HG03039 (cell line): ENCODE results near the gene MRTFB.

Experiments used
- ATAC-seq: cut with Tn5 transposase; IDR thresholded peaks from one replicate; pipeline ENCODE4 v1.9.1; 2021; ENCODE audit warnings: mild to moderate bottlenecking, moderate library complexity; ENCODE audit not compliant: unreplicated experiment

The MRTFB gene

DNA sequence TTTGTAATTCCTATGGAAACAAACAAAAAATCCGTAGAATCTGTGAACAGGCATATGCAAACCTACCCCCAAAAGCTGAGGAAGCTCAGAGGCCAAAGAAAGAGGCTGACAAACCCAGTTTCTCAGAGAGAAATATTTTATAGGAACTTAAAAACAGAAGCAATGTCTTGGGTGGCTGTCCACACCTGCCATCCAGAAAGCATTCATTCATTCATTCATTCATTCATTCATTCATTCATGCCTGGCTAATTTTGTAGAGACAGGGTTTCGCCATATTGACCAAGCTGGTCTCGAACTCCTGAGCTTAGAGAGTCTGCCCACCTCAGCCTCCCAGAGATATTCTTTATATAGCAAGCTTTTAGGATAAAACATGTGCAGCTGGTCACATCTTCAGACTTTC lies 154.3 kb downstream of the MRTFB start:
- no peak for ATAC-seq

DNA sequence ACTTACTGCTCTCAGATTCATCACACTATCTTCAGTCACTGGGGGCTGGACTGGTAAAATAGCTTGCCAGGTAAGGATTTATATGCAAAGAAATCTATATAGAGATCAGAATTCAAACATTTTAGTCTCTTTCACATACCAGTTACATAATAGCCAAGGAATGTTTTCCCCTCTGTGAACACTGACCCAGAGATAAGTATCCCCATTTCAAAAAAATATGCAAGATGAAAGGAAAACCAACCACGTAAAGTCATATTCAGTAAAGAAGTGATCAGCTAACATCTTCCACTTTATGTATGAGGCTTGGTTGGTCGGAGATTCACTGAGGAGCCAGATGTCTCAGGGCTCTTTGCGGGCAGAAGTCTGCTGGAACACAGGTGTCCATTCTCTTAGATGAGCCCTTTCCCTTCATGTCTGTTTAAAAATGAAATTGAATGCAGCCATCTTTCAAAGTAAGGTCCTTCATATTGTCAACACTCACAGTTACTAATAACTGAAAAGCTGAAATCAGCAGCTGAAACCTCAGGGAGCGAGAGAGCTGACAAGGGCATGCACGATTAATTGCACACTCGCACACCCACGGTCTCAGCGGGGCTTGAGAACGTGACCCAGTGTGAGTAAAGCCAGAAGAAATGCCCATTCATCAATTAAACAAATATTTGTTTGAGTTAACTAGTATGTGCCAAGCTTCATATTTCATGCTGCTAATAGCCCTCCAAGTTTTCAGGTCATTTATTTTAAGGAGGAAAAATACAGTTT lies 161.2 kb downstream of the MRTFB start:
- ATAC-seq = no peak

DNA sequence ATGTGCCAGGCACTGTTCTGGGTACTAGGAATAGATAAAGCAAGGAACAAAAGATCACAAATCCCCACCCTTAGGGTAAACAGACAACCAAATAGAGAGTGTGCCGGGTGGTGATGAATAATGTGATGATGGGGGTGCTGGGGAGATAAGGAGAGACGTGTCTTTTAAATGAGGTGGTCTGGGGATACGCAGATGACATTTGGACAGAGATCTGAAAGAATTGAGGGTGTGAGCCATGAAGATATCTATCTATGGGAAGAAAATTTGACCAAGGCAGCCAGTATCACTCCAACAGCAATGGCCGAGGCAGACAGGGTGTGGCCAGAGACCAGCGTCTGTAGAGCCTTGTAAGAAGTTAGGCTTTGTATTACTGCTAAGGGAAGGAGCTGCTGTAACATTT lies 165.3 kb downstream of the MRTFB start:
- ATAC-seq = no peak

DNA sequence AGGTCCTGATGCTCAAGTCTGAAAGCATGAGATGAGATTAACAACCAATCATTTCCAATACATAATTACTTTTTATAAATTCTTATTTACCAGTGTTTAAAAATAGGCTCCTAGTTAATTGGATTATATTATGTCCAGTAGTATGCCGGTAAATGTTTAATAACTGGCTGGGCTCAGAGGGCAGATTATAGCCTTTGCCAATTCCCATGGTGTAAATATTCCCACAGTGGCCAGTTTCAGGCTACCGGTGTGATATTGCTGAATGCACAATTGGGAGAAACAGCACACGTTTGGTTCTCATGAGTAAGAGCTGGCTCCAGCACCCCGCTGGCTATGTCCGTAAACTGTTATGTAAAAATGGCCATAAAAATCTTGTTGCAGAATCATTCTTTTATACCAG lies 167.6 kb downstream of the MRTFB start:
- ATAC-seq = no peak

DNA sequence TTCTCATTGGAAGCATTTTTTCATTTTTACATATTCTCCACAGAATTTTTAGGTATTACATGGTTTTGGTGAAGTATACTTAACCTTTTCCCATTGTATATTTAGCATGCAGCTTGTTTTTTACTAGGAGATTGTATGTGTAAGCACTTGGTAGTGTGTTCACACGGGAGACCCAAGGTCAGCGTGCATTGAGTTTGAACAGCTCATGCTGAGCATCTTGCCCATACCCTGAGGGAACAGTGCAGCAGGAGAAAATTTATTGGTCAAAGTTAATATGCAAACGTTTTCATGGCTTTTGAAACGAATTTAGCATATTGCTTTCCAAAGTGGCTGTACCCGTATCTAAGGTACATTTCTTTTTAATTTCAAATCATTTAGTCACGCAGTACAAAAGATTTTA lies 168.7 kb downstream of the MRTFB start:
- ATAC-seq = no peak

DNA sequence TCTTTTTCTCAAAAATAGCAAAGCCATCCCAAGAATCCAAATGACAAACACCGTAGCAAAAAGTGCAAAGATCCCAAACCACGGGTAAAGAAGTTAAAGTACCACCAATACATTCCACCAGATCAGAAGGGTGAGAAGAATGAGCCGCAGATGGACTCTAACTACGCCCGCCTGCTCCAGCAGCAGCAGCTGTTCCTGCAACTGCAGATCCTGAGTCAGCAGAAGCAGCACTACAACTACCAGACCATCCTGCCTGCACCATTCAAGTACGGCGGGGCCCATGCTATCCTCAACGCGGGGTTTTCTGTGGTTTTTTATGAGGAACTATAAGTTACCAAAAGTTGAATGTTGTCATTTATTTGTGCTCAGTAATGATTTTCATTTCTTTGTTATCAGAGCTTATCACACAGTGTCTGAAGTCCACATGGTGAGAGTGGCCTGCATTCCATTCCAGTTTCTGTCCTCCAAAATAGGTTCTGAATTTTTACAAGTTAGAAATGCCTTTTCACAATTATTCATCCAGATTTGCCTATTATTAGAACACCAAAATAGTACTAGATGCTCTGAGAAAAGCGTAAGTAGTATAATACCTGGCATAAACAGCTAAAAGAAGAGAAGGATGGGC lies 169.2 kb downstream of the MRTFB start:
- ATAC-seq = no peak

DNA sequence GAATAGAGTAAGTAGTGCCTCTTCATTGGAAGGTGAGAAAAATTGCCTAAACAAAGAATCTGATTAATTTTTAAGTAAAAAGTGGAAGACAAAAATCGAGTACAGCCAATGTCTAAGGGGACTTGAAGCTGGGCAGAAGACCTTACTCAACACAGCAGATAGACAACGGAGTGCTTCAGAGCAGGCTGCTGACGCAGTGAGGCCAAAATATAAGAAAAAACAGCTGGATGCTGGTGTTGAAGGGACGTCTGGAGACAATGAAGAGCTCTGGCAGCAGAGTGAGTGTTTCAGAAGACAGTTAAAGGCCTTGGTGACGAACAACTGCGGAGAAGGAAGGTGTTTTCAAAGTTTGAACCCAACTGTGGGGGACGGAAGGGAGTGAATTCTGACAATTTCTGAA lies 169.8 kb downstream of the MRTFB start:
- ATAC-seq = no peak

DNA sequence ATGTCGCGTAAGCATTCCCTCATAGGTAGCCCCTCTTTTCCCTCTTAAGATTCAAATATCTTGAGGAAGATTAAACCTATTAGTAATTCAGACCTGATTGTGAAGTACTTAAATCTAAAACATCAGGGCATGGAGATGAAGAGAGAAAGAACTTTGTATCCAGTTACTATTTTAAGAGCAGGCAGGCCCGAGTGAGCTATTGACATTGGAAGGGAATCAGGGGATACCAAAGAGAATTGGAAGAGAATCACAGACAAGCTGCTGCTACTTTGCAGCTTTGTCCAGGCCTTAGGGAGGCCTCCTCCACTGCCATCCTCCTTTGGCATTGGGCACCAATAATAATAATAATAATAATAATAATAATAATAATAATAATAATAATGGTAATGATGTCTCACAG lies 170.5 kb downstream of the MRTFB start:
- ATAC-seq = no peak

DNA sequence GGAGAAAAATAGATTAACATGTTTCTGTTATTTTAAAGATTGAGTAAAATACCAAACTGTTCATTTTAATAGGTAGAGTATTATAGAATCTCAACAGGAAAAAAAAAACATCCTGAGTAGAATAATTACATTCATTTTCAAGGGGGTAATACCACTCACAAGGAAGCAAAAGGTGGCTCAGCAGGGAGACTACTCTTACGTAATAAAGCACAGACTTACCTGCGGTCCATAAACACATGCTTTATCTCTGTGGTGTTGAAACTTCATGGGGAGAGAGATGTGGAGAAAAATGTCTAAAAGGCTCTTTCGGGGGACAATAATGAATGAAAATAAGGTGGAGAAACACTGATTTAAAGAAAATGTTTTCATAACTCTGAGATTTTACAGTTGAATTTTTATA lies 171.7 kb downstream of the MRTFB start:
- ATAC-seq = no peak

DNA sequence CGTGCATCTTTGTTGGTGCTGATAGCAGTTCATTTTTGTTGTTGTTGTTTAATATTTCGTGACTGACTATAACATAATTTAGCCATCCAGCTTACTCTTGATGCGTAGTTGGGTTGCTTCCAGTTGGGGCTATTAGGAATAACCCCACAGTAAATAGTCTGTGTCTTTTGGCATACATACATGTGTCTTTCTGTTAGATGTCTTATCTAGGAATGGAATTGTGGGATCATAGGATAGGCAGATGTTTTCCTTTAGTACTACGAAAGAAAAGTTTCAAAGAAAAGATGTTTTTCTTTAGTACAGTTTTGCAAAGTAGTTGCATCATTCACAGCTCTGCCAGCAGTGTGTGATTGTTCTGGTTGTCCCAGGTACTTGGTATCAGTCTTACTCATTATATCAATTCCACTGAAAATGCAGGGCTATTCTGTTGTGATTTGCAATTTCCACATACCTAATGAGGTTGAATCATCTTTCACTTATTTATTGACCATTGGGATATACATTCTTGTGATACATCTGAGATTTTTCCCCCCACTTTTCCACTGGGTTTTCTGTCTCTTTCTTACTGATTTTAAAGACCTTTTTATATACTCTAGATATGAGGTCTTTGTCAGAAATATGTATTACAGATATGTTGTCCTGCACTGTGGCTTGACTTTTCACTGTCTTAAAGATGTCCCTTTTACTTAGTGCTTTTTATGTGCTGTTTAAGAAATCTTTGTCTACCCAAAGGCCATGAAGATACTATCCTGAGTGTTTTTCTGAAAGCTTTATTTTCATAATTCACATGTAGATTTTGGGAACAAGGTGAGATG lies 173.3 kb downstream of the MRTFB start:
- no peak for ATAC-seq

DNA sequence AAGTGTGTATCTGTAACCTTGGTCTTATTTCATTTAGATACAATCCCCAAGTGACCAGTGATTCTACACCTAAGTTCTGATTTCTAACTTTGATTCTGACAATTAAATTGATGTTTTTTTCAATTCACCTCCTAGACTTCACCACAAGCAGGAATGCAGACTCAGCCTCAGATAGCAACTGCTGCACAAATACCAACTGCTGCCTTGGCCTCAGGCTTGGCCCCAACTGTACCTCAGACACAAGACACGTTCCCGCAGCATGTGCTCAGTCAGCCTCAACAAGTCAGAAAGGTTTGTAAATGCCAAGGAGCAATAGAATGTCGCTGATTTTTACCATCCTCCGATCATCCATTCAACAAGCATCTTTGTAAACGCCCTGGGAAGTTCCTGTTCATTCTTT lies 177.7 kb downstream of the MRTFB start:
- no peak for ATAC-seq

DNA sequence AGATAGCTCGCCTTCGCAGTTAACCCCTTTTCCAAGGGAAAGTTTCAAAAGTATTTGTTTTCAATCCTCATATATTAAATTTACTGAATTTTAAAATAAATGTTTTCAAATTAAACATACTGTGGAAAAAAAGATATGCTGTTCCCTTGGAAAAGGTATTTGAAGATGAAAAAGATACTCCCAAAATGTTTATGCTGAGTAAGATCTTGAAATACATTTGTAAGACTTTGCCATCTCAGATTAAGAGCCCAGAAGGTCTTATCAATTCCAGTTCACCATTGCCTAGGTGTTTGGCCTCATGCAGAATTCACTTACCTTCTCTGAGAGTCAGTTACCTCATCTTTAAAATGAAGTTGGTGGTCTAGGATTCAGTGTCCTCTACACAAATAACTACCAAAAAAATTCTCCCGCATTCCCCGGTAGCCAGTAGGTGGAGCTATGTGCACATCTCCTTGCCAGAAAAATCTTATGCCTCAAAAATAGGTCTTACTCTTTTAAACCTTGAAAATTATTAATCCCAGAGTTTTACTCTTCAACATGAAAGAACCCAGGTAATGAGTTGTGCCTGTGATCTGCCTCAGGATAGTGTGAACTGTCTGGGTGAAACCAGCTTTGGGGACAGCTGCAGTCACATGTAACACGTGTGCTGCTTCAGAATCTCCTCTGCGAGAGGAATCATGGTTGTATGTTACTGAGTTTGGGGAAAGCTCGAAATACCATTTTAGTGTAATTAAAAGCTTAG lies 178.3 kb downstream of the MRTFB start:
- no peak for ATAC-seq

DNA sequence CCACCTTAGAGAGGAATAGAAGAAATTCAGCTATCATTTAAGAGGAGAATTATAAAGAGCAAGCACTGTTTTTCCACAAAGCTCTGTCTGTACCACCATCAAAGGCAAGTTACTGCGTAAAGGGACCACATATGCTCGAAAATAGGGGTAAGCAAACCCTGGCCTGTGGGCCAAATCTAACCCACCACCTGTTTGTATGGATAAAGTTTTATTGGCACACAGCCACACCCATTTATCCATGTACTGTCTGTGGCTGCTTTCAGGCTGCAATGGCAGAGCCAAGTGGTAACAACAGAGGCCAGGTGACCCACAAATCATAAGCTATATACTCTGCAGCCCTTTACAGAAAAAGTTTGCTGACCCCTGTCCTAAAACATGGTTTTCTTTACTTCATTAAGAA lies 180.3 kb downstream of the MRTFB start:
- ATAC-seq = no peak

DNA sequence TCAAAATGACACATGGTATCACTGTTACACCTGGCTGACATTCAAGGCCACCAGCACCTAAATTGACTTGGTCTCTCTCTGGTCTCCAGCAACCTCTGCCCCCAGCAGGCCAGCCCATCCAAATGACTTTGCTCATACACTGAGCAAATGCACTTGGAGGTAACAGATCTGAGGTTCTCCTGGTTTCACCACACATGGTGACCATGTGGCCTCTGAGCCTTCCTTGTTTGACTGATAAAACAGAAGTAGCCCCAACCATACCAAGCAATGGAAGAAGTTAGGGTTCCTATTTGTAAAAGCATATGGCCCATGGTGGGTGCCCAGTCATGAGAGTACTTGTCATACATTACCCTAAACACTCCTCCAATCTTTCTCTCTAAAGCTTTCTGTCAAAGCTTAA lies 181.7 kb downstream of the MRTFB start:
- ATAC-seq = no peak

DNA sequence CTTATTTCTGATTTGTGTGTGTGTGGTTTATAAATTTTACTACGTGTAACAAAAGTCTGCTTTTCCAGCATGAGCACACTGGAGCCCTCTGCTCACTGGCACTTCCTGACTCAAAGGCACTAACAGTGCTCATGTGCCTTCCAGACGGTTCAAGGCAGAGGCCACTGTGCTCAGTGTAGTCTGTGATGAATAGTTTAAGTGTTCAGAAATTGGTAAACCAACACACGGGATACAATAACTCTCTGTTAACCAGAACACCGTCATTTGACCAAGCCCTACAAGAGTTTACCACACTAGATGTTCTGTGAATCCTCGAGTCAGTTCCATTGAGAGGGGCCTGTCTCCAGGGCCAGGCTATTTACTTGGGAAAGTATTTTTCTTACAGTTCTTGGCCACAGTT lies 191.9 kb downstream of the MRTFB start:
- ATAC-seq = no peak

DNA sequence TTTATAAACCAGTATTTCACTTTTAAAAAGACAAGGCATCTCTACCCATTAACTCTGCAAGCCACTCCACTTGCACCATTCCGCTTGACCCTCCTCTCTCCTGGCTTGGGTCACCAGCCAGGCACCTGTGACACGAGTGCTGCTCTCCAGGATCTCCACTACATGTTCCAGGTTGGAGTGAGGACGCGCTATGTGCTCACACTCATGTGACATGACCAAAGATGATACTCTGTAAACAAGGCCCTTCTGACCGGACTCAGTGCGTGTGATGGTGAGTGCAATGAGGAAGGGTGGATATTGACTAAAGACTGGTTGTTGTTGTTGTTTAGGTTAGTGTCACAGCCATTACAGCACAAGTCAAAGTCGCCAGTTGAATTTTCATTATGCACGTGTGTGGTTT lies 192.7 kb downstream of the MRTFB start:
- ATAC-seq = no peak

DNA sequence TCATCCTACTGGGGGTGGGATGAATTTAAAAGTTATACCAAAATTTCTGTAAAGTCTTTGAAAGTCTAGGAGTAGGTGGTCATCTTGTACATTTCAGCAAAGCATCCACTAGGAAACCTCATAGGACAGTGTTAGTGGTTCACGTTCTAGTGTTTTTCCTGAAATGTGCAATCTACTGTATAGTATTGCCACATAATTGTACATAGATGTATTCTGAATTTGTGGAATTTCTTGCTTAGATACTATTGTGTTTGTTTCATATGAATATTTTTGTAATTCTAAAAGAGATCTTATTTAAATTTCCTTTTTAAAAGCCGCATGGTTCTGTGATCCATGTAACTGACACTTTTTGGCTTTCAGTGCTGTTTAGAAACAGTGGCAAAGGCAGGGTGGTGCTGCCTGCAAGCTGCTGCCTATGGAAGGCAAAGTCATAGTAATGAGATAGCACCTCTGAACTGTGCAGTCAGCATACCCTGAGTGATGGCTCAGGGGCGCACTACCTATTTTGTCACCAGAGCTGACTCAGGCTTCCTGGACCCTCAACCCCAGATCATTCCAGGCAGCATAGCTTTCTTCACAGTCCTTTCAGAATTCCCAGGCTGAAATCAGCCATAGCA lies 193.3 kb downstream of the MRTFB start:
- no peak for ATAC-seq

DNA sequence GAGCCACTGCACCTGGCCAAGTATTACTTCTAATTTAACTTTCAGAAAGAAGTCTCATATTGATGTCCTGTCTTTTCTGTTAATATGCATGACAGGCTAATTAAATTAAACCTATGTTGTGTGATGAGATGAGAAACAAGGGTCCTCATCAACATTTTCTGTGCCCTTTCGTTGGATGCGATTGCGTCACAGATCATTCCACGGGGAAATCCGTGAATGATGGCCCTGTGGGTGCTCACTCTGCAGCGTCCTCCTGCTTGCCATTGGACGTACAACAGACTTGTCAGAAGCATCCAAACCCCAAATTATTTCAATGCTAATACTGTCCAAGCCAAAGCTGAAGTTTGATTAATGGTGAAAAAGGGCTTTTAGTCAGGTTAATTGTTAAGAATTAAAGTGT lies 197.0 kb downstream of the MRTFB start:
- ATAC-seq = no peak

DNA sequence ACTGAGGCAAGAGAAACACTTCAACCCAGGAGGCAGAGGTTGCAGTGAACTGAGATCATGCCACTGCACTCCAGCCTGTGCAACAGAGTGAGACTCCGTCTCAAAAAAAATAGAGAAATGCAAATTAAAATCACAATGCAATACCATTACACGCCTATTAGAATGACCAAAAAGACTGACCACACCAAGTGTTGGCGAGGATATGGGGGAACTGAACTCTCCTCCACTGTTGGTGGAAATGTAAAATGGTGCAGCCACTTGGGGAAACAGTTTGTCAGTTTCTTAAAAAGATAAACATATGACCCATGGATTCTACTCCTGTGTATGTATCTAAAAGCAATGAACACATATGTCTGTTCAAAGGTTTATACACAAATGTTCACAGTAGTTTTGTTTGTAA lies 204.8 kb downstream of the MRTFB start:
- ATAC-seq = no peak

DNA sequence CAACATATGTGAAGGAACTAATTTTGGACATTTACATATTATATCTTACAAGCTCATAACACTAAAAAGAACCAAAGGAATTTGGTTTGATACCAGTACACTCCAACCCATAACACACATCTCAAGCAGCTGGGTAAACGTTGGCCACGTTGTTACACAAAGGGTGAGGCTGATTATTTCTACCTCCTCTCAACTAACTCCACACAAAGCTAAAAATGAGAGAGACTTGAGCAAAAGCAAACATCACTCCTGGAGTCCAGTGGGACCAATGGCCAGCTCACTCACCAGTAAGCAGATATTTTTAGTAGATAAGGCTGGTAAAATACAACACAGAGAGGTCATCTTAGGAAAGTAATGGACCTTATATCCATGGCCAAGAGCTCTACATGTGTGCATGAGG lies 207.6 kb downstream of the MRTFB start:
- no peak for ATAC-seq

DNA sequence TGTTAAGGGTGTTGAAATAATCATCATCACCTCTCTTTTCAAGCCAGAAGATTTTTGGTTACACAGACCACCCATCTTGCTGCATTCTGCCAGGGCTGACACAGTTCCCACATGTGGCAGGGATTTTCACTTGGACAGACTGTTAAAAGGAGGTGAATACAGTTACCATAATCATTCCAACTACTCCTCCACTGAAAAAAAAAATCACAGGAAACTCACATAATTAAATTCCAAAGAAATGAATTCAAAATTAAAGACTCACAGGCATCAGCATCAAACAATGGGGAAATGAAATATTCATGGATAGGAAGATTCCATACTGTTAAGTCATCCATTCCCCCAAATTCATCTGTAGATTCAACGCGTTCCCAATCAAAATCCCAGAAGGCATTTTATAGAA lies 209.4 kb downstream of the MRTFB start:
- ATAC-seq = no peak
